ENCODE measurements around the gene CACTIN. TPM values are rescaled to one million over a fixed set of nuclear protein-coding genes. Genes with fewer than 3 reads are reported as not detected.
A peak's percentile ranks its signal among the peaks of the same experiment; 100 is the strongest.

Gene CACTIN
- total and polyA plus RNA-seq, 4 experiments from 2014 or later: 4.4 to 50.4 (median 30.1) TPM

DNA sequence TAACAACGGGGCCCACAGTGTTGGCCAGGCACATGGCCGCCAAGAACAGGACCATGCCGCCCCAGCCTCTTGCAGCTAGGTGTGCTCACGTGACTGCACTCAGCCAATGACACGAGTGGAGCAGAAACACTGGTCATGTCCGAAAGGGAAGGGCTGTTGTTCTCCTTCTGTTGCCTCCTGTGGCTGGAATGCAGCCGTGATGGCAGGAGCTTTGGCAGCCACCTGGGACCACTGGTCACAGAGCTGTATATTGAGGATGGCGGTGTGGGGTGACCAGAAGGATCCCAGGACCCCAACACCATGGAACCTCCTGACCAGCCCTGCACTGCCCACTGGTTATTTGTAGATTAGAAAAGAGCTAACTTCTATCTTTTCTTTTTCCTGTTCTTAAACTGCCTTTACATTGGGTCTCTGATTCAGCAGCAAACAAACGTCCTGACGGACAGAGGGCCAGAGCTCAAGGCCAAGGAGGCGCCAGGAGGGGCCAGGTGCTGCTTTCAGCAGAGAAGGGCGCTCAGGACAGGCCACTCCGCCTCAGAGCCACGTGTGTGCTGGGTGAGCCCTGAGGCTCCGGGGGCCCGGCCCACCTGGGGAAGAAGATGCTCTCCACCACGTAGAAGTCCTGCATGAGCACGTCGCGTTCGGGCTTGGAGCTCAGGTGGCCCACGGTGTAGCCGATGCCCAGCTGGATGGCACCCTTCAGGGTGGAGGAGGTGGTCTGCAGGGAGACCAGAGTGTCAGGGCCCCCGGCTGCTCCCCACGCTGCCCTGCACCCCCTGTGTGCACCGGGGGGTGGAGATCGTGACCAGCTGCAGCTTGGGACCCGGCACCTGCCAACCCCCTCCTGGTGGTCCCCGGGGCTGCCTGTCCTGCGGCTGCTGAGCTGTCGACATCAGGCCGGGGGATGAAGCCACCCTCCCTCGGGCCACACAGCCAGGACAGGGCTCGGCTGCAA is 35.0 kb upstream of the CACTIN start:
- intact Hi-C loops (cut with micrococcal nuclease): no loop called here
- no peak overlapping the region for H3K27ac Mint-ChIP-seq
- H3K9me3 Mint-ChIP-seq: no peaks in the 10 kb centered on the region
- H3K4me1 Mint-ChIP-seq: peaks cover 3 to 7% (median 5%) of the 10 kb centered on the region in 4 donors
- Histone ChIP-seq H3K27ac (ENCODE audit: low read depth, low read length) (no peak overlapping the region), H3K9me3 (ENCODE audit: control insufficient read depth in 1 of 2, low read length in 2 of 2) (no peaks in the 10 kb centered on the region), H3K27me3 (ENCODE audit: insufficient read depth, low read length) (no peaks in the 10 kb centered on the region), H3K4me3 (ENCODE audit: low read length in 2 of 2) (no peak overlapping the region), H3K36me3 (ENCODE audit: insufficient read depth, low read length) (peaks cover 13% of the 10 kb centered on the region), H3K4me1 (ENCODE audit: insufficient read depth, low read length) (peaks cover 9% of the 10 kb centered on the region)
- H3K4me3 Mint-ChIP-seq: peak overlapping the region in 1 of 8 donors; percentile 55
- ChIA-PET CTCF (ENCODE audit: partially characterized antibody) (interaction anchor here (0.8 to 2.8 kb wide), 7 partner anchors 30 to 160 kb away, joined by 3 to 11 read pairs (median 4); no protein-coding TSS in a partner anchor), POLR2A (ENCODE audit: partially characterized antibody) (interaction anchor here (0.6 to 1.2 kb wide), 2 partner anchors 27 to 121 kb away, joined by 3 read pairs; no protein-coding TSS in a partner anchor)
- peaks cover 14 to 37% of the 10 kb centered on the region in 2 donors for H3K36me3 Mint-ChIP-seq
- no peaks in the 10 kb centered on the region for H3K27me3 Mint-ChIP-seq
- DNase-seq: peak in 1 of 5 donors; percentile 15

DNA sequence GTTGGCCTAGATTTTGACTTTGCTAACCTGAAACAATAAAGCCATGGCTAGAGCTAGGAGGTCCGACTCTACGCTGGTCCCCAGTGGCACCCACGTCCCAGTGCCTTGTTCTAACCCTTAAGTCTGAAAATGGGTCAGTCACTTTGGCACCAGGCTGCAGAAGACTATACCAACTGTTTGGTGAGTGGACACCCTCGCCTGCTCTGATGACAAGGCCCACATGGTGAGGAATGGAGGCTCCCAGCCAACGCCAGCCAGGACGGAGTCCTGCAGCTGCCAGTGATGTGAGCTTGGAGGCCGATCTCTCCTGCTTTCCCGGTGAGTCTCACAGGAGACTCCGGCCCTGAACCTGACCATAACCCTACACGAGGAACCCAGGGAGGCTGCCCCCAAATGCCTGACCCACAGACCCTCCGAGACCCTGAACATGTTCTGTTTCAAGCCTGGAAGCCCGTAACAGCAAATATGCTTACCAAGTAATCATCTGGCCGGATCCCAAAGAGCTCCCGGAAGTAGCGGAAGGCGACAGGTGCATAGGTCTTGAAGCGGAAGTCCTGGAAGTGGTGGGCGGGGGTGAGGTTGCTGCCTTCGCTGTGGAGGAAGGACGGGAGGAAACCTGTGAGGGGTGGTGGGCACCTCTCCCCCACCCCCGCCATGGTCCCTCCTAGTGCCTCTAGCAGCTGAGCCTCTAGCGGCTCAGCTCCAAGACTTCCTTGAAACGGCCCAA is 34.1 kb upstream of the CACTIN start:
- no peaks in the 10 kb centered on the region for H3K9me3 Mint-ChIP-seq
- ChIA-PET POLR2A (ENCODE audit: partially characterized antibody) (interaction anchor here (0.6 to 1.2 kb wide), 3 partner anchors 28 to 120 kb away, joined by 3 read pairs; no protein-coding TSS in a partner anchor), CTCF (ENCODE audit: partially characterized antibody) (interaction anchor here (1.0 to 2.8 kb wide), 3 partner anchors 31 to 96 kb away, joined by 3 to 11 read pairs (median 4); no protein-coding TSS in a partner anchor)
- H3K27ac ChIP-seq (ENCODE audit: low read depth, low read length): no peak overlapping the region
- peaks cover 0 to 2% (median 0%) of the 10 kb centered on the region in 4 donors for H3K4me1 Mint-ChIP-seq
- peaks cover 13% of the 10 kb centered on the region for H3K36me3 ChIP-seq (ENCODE audit: insufficient read depth, low read length)
- no peaks in the 10 kb centered on the region for H3K27me3 ChIP-seq (ENCODE audit: insufficient read depth, low read length)
- H3K9me3 ChIP-seq (ENCODE audit: control insufficient read depth in 1 of 2, low read length in 2 of 2): no peaks in the 10 kb centered on the region
- no peak overlapping the region for H3K4me3 ChIP-seq (ENCODE audit: low read length in 2 of 2)
- H3K27me3 Mint-ChIP-seq: no peaks in the 10 kb centered on the region
- H3K27ac Mint-ChIP-seq: peak overlapping the region in 1 of 7 donors; percentile 35
- H3K36me3 Mint-ChIP-seq: peaks cover 14 to 31% of the 10 kb centered on the region in 2 donors
- peaks cover 3% of the 10 kb centered on the region for H3K4me1 ChIP-seq (ENCODE audit: insufficient read depth, low read length)
- peak overlapping the region in 1 of 8 donors; percentile 55 for H3K4me3 Mint-ChIP-seq
- DNase-seq: peak in 1 of 5 donors; percentile 32
- intact Hi-C loops (cut with micrococcal nuclease): no loop called here

DNA sequence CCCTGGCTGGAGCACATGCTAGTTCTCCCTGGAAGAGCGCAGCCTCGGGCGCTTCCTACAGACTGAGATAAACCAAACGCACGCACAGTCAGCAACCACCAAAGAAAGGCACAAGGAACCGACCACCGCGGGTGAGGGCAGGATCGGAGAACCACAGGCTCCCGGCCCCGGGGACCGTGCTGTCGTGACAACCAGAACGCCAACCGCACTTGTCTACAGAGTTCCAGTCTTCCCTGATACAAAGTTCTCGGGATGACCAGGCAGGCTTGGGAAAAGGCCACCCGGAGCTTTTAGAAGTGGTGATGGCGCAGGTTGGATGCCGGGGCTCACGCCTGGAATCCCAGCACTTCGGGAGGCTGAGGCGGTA is 33.1 kb upstream of the CACTIN start:
- POLR2A ChIA-PET (ENCODE audit: partially characterized antibody): interaction anchor here (0.6 kb wide), 1 partner anchor 30 kb away, joined by 3 read pairs; no protein-coding TSS in a partner anchor
- no peak overlapping the region for H3K4me3 Mint-ChIP-seq
- no peaks in the 10 kb centered on the region for H3K27me3 Mint-ChIP-seq
- H3K36me3 Mint-ChIP-seq: peaks cover 14 to 33% of the 10 kb centered on the region in 2 donors
- no peak overlapping the region for H3K27ac ChIP-seq (ENCODE audit: low read depth, low read length)
- intact Hi-C loops (cut with micrococcal nuclease): no loop called here
- H3K4me1 Mint-ChIP-seq: peaks cover 0 to 2% (median 0%) of the 10 kb centered on the region in 4 donors
- no peak for DNase-seq
- H3K36me3 ChIP-seq (ENCODE audit: insufficient read depth, low read length): peaks cover 13% of the 10 kb centered on the region
- no peaks in the 10 kb centered on the region for H3K9me3 ChIP-seq (ENCODE audit: control insufficient read depth in 1 of 2, low read length in 2 of 2)
- H3K27ac Mint-ChIP-seq: no peak overlapping the region
- H3K9me3 Mint-ChIP-seq: no peaks in the 10 kb centered on the region
- CTCF ChIA-PET (ENCODE audit: partially characterized antibody): no interaction called here
- no peaks in the 10 kb centered on the region for H3K27me3 ChIP-seq (ENCODE audit: insufficient read depth, low read length)
- H3K4me1 ChIP-seq (ENCODE audit: insufficient read depth, low read length): no peaks in the 10 kb centered on the region
- H3K4me3 ChIP-seq (ENCODE audit: low read length in 2 of 2): no peak overlapping the region

DNA sequence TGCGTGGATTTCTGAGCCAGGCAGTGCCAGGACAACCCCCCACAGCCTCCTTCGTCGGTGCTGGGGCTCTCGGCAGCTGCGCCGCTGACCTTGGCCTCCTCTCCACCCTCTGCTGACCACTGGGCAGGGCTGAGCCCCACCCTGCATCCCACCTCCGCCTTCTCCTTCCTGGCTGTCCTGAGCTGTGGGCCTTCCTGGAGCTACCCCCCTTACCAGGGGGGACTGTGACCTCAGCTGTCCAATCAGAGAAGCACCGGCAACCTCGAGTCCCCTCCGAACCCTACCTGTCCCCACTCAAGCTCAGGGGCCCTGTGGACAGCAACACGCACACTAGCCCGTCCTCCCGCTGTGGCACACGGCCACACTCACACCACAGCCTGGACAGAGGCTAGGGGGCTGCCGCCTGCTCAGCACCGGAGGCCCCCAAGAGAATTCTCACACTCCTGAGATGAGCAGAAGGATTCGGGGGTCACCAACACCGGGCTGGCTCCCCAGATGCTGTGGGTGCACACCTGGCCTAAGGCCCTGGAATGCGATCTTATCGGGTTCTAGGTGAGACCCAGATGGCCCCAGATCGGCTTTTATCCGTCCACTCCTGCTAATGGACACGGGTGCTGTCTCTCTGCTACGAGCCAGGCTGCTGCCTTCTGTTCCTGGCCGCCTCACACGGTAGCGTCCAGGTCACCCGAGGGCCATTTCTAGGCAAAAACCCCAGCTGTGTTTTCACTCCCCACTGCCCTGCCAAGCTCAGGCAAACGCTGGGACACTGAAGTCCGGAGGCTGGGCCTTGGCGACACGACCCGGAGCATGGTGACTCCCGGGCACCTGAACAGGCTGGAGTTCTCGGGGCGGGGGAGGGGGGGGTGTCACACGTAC is 32.5 kb upstream of the CACTIN start:
- H3K4me1 ChIP-seq (ENCODE audit: insufficient read depth, low read length): no peaks in the 10 kb centered on the region
- no peak overlapping the region for H3K27ac ChIP-seq (ENCODE audit: low read depth, low read length)
- peak in 1 of 5 donors; percentile 24 for DNase-seq
- H3K4me3 ChIP-seq (ENCODE audit: low read length in 2 of 2): no peak overlapping the region
- peaks cover 13% of the 10 kb centered on the region for H3K36me3 ChIP-seq (ENCODE audit: insufficient read depth, low read length)
- H3K9me3 Mint-ChIP-seq: no peaks in the 10 kb centered on the region
- H3K9me3 ChIP-seq (ENCODE audit: control insufficient read depth in 1 of 2, low read length in 2 of 2): no peaks in the 10 kb centered on the region
- peaks cover 0 to 2% (median 0%) of the 10 kb centered on the region in 4 donors for H3K4me1 Mint-ChIP-seq
- ChIA-PET POLR2A (ENCODE audit: partially characterized antibody) (interaction anchor here (0.5 kb wide), 1 partner anchor 119 kb away, joined by 3 read pairs; no protein-coding TSS in a partner anchor), CTCF (ENCODE audit: partially characterized antibody) (no interaction called here)
- intact Hi-C loops (cut with micrococcal nuclease): no loop called here
- no peak overlapping the region for H3K4me3 Mint-ChIP-seq
- peaks cover 14 to 33% of the 10 kb centered on the region in 2 donors for H3K36me3 Mint-ChIP-seq
- H3K27me3 ChIP-seq (ENCODE audit: insufficient read depth, low read length): no peaks in the 10 kb centered on the region
- H3K27me3 Mint-ChIP-seq: no peaks in the 10 kb centered on the region
- H3K27ac Mint-ChIP-seq: peak overlapping the region in 1 of 7 donors; percentile 73

DNA sequence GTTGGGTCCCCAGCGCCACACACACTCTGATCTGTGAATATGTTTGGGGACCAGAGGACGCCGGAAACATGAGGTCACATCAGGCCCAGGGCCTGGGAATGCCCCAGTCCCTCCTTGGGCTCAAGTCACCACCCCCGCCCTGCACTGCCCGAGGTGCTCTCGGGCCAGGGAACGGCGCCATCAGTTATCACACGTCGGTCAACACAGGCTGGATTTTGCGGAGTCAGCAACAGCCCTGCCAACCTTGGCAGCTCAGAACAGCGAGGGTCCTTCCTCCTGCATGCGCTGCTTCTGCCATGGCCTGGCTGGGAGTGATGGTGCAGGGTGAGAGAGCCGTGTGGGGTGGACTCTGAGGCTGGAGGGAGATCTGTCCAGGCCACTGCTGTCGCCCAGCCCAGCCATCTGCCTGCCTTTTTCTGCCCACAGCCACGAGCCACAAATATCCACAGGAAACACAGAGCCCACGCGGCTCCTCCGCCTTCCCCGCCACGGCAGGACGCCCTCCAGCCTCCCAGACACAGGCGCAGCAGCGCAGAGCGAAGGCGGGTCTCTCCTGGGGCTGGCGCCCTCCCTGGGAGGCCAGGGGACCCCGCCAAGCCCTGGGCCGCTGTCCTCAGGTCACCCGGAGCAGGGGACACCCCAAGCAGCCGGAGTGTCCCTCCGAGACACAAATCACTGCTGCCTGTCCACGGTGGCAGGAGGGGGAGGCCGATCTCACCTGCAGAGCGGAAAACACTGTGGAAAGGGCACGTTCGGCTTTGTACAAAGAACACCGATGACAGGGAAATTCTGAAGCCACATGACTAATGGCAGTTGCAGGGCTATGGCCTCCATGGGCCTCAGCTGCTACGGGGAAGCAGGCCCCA is 31.6 kb upstream of the CACTIN start:
- Mint-ChIP-seq H3K9me3 (no peaks in the 10 kb centered on the region), H3K4me1 (peaks cover 0 to 2% (median 0%) of the 10 kb centered on the region in 4 donors), H3K36me3 (peaks cover 14 to 27% of the 10 kb centered on the region in 2 donors), H3K27ac (no peak overlapping the region), H3K4me3 (no peak overlapping the region), H3K27me3 (no peaks in the 10 kb centered on the region)
- POLR2A ChIA-PET (ENCODE audit: partially characterized antibody): no interaction called here
- CTCF ChIA-PET (ENCODE audit: partially characterized antibody): no interaction called here
- Histone ChIP-seq H3K4me1 (ENCODE audit: insufficient read depth, low read length) (no peaks in the 10 kb centered on the region), H3K9me3 (ENCODE audit: control insufficient read depth in 1 of 2, low read length in 2 of 2) (no peaks in the 10 kb centered on the region), H3K27ac (ENCODE audit: low read depth, low read length) (no peak overlapping the region), H3K4me3 (ENCODE audit: low read length in 2 of 2) (no peak overlapping the region), H3K36me3 (ENCODE audit: insufficient read depth, low read length) (peaks cover 7% of the 10 kb centered on the region), H3K27me3 (ENCODE audit: insufficient read depth, low read length) (no peaks in the 10 kb centered on the region)
- peak in 1 of 5 donors; percentile 29 for DNase-seq
- intact Hi-C loops (cut with micrococcal nuclease): no loop called here

DNA sequence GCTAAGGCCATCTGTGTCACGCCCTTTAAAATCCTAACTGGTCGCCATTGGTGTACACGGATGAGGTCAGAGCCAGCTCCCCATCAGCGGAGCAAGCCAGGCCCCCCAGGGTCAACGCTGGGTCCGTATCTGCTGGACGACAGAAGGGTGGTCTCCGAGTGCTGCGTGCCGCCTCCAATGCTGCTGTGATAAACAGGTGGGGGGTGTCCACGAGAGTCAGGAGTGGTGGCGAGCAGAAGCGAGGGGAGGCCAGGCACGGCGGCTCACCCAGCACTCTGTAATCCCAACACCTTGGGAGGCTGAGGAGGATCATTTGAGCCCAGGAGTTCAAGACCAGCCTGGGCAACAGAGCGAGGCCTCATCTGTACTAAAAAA is 30.8 kb upstream of the CACTIN start:
- H3K27ac Mint-ChIP-seq: peak overlapping the region in 1 of 7 donors; percentile 25
- H3K9me3 Mint-ChIP-seq: no peaks in the 10 kb centered on the region
- H3K9me3 ChIP-seq (ENCODE audit: control insufficient read depth in 1 of 2, low read length in 2 of 2): no peaks in the 10 kb centered on the region
- CTCF ChIA-PET (ENCODE audit: partially characterized antibody): no interaction called here
- peaks cover 6% of the 10 kb centered on the region for H3K36me3 ChIP-seq (ENCODE audit: insufficient read depth, low read length)
- no peak overlapping the region for H3K4me3 ChIP-seq (ENCODE audit: low read length in 2 of 2)
- no peaks in the 10 kb centered on the region for H3K27me3 ChIP-seq (ENCODE audit: insufficient read depth, low read length)
- intact Hi-C loops (cut with micrococcal nuclease): no loop called here
- POLR2A ChIA-PET (ENCODE audit: partially characterized antibody): no interaction called here
- H3K4me1 ChIP-seq (ENCODE audit: insufficient read depth, low read length): no peaks in the 10 kb centered on the region
- H3K36me3 Mint-ChIP-seq: peaks cover 14 to 25% of the 10 kb centered on the region in 2 donors
- peak in 1 of 5 donors; percentile 8 for DNase-seq
- no peak overlapping the region for H3K27ac ChIP-seq (ENCODE audit: low read depth, low read length)
- no peak overlapping the region for H3K4me3 Mint-ChIP-seq
- H3K4me1 Mint-ChIP-seq: peaks cover 0 to 2% (median 0%) of the 10 kb centered on the region in 4 donors
- no peaks in the 10 kb centered on the region for H3K27me3 Mint-ChIP-seq

Data from CD4-positive, alpha-beta memory T cell (primary cell).